Tibial nerve (tissue), 4 donors: ENCODE measurements around the gene DISC1. TPM values are rescaled to one million over a fixed set of nuclear protein-coding genes. Genes with fewer than 3 reads are reported as not detected.
A peak's percentile ranks its signal among the peaks of the same experiment; 100 is the strongest.

Experiments
- DNase-seq, 2 donors: peaks; one replicate each; pipeline ENCODE4 v3.0.0-alpha.2; 2019; ENCODE audit warnings: low spot score in 2 of 2
- H3K27ac ChIP-seq, 4 donors: fragments of 200-600 bp; sonication (generic) in 3 of 4; one replicate each; pipeline ENCODE4 v1.5.1; 2017 to 2019; ENCODE audit warnings: mild to moderate bottlenecking in 1 of 4
- H3K27me3 ChIP-seq, 2 donors: fragments of 200-600 bp; sonication (generic) in 1 of 2; one replicate each; pipeline versions ENCODE4 v1.5.1 to v1.6.0; 2017 to 2019
- H3K36me3 ChIP-seq, 3 donors: fragments of 200-600 bp; sonication (generic); one replicate each; pipeline ENCODE4 v1.5.1; 2018 to 2019
- H3K4me1 ChIP-seq, 4 donors: fragments of 200-600 bp; sonication (generic) in 3 of 4; one replicate each; pipeline ENCODE4 v1.5.1; 2017 to 2019
- H3K4me3 ChIP-seq, 4 donors: fragments of 200-600 bp; sonication (generic) in 3 of 4; one replicate each; pipeline ENCODE4 v1.5.1; 2017 to 2019; ENCODE audit warnings: mild to moderate bottlenecking in 1 of 4, moderate library complexity in 1 of 4
- H3K9me3 ChIP-seq, 4 donors: fragments of 200-600 bp; sonication (generic) in 3 of 4; one replicate each; pipeline ENCODE4 v1.5.1; 2017 to 2019
- EP300 ChIP-seq, 2 donors: sonication (generic); formaldehyde crosslinking; IDR thresholded peaks; one replicate each; pipeline ENCODE4 v1.6.1; 2017; ENCODE audit warnings: antibody characterized with exemption in 2 of 2, mild to moderate bottlenecking in 1 of 2
- POLR2A ChIP-seq, 2 donors: fragments of 450-650 bp; IDR thresholded peaks; one replicate each; pipeline ENCODE4 v1.6.1; 2017; ENCODE audit warnings: antibody characterized with exemption in 2 of 2, mild to moderate bottlenecking in 2 of 2, moderate library complexity in 2 of 2
- WGBS, 2 donors: methylation state at CpG; one replicate each; pipeline ENCODE4 v1.1.5; 2018; 5-methylcytosine and 5-hydroxymethylcytosine counted together
- total RNA-seq, 4 donors: library from RNA; depleted of rRNA; stranded (reverse); fragments of >200 nt; gene quantifications; one replicate each; pipeline ENCODE4 v1.1.0, GENCODE V29; 2016
- TF ChIP-seq, protein P1 (sequence below), 5 experiments: fragments of 200-600 bp in 3 of 5; fragments of 450-650 bp in 2 of 5; sonication (generic) in 3 of 5; IDR thresholded peaks; one replicate each; pipeline ENCODE4 v1.5.1; 2016 to 2019; ENCODE audit warnings: antibody characterized with exemption in 5 of 5, mild to moderate bottlenecking in 3 of 5, moderate library complexity in 2 of 5

Gene DISC1
- total RNA-seq, 4 donors from 2014 or later = 29.9 to 39.0 (median 32.7) TPM

DNA sequence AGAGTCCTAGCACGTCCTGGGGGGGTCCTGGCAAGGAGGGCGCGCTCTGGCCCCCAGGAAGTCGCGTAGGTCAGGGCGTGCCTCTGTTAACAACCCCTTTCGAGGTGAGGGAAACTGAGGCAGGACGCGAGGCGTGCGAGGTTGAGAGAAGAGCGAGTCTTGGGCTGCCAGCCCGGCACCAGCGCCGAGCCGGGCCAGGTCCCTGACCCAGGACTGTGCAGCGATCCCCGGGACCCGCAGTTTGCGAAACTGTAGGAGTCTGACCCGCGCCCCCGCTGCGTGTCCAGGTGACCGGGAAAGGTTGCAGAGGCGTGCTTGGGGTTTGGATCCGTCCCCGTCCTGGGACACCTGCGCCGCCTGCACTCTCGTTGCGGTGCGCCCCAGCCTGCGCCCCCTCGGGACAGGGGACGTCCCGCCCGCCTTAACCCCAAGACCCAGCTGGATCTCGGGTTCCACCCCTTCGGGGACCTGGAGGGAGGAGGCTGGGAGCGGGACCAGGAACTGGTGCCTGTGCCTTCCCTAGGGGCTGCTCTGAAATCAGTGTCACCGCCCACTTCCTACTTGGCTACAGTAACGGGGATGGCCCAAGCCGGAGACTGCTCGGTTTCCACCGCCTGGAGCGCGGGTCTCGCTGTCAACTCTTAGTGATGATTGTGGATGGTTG is 493 bp downstream of the DISC1 start:
- peak overlapping the region; percentile 70 to 92 (median 78) for H3K4me3 ChIP-seq
- WGBS, 2 donors = 0 to 1% methylated on average over 21 to 31 of the region's 49 CpGs
- no peaks in the 10 kb centered on the region for H3K9me3 ChIP-seq
- H3K27me3 ChIP-seq = no peaks in the 10 kb centered on the region
- DNase-seq = peak; percentile 44 to 65
- TF ChIP-seq POLR2A (IDR thresholded peaks at IDR 0.05) (no peak), EP300 (IDR thresholded peaks at IDR 0.05) (peak in 1 of 2 donors; percentile 45)
- H3K36me3 ChIP-seq = no peaks in the 10 kb centered on the region
- peaks cover 0 to 51% (median 14%) of the 10 kb centered on the region in 4 donors for H3K4me1 ChIP-seq
- H3K27ac ChIP-seq = peak overlapping the region; percentile 82 to 97 (median 94)

DNA sequence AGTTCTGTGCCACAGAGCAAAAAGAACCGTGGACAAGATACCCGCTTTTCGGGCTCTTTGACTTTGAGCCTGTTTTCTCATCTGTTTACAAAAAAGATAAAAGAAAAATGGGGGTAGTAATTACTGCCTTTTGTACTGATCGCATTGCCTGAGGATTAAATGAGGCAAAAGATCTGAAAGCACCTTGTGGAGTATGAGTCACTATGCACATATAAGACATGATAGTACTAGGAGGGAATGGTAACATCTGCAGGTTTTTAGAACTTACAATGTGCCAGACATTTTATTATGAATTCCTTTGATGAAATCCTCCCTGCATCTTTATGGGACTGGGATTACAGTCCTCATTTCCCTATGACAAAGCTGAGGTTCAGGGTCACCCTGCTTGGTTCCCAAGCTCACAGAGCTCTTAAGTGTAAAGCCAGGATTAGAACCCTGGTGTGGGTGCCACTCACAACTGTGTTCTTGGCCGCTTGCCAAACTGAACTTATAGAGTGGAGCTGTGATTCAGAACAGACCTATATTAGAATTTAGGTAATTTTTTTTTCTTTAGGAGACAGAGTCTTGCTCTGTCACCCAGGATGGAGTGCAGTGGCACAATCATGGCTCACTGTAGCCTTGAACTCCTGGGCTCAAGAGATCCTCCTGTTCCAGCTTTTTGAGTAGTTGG is 1.8 kb downstream of the DISC1 start:
- WGBS, 2 donors = 62 to 63% methylated on average over 5 of the region's 5 CpGs
- Histone ChIP-seq H3K27ac (peak overlapping the region; percentile 82 to 97 (median 94)), H3K27me3 (no peaks in the 10 kb centered on the region), H3K36me3 (no peaks in the 10 kb centered on the region), H3K9me3 (no peaks in the 10 kb centered on the region), H3K4me3 (no peak overlapping the region), H3K4me1 (peaks cover 0 to 51% (median 14%) of the 10 kb centered on the region in 4 donors)
- no peak for DNase-seq
- TF ChIP-seq POLR2A (IDR thresholded peaks at IDR 0.05) (no peak), EP300 (IDR thresholded peaks at IDR 0.05) (no peak)
- TF ChIP-seq, protein P1, sequence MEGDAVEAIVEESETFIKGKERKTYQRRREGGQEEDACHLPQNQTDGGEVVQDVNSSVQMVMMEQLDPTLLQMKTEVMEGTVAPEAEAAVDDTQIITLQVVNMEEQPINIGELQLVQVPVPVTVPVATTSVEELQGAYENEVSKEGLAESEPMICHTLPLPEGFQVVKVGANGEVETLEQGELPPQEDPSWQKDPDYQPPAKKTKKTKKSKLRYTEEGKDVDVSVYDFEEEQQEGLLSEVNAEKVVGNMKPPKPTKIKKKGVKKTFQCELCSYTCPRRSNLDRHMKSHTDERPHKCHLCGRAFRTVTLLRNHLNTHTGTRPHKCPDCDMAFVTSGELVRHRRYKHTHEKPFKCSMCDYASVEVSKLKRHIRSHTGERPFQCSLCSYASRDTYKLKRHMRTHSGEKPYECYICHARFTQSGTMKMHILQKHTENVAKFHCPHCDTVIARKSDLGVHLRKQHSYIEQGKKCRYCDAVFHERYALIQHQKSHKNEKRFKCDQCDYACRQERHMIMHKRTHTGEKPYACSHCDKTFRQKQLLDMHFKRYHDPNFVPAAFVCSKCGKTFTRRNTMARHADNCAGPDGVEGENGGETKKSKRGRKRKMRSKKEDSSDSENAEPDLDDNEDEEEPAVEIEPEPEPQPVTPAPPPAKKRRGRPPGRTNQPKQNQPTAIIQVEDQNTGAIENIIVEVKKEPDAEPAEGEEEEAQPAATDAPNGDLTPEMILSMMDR (IDR thresholded peaks at IDR 0.05) = no peak

DNA sequence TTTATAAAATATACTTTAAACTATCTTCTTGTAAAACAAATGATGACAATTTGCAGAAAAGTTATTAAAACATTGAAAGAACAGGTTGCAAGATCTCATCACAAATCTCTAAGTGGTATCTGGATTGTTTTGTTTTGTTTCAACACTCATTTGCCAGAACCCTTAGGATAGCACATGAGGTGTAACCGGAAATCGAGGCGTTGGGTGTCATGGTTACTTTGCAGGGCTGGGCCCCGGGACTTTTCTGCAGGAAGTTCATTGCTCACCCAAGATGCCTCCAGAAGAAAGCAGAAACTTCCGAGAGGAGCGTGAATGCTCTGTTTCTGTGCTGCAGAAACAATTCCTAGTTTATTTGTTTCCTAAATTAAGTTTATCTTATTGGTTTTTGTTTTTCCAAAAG is 2.5 kb downstream of the DISC1 start:
- TF ChIP-seq POLR2A (IDR thresholded peaks at IDR 0.05) = no peak
- peak; percentile 22 to 52 for TF ChIP-seq EP300 (IDR thresholded peaks at IDR 0.05)
- no peak overlapping the region for H3K4me3 ChIP-seq
- H3K27ac ChIP-seq = peak overlapping the region; percentile 4 to 97 (median 72)
- peaks cover 0 to 51% (median 14%) of the 10 kb centered on the region in 4 donors for H3K4me1 ChIP-seq
- H3K27me3 ChIP-seq = no peaks in the 10 kb centered on the region
- no peaks in the 10 kb centered on the region for H3K9me3 ChIP-seq
- no peaks in the 10 kb centered on the region for H3K36me3 ChIP-seq
- DNase-seq = peak in 1 of 2 donors; percentile 49
- 17 to 18% methylated on average over 6 of the region's 6 CpGs for WGBS, 2 donors

DNA sequence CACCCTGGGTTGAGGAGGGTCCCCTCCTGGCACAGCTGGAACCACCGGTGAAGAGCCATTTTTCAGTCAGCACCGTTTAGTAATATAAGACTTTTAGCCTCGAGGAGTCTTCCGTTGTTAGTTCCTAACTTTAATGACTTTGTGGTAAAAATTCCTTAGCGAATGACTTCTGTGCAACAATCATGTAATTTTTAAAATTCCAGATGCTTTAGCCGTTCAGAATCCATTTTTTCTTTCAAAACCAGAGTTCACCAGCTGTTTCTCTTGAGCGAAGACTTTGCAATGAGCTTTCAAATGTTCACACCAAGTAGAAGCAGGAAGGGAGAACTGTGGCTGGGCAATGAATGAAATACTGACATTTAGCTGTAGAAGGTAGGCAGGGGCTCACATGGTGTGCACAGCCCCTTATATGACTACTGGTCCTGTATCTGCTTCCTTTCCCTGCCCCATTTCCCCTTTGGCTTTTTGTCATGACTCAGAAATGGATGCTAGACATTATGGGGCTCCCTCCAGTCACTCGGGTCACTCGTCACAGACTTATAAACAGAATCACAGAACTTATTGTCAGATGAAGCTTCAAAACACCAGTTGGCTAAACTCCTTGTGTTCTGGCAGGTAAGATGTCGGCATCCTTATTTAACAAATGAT is 4.1 kb downstream of the DISC1 start:
- Histone ChIP-seq H3K4me3 (no peak overlapping the region), H3K27me3 (no peaks in the 10 kb centered on the region), H3K4me1 (peaks cover 0 to 52% (median 14%) of the 10 kb centered on the region in 4 donors), H3K9me3 (no peaks in the 10 kb centered on the region), H3K36me3 (no peaks in the 10 kb centered on the region), H3K27ac (peak overlapping the region; percentile 8 to 97 (median 72))
- no peak for DNase-seq
- TF ChIP-seq, protein P1 (IDR thresholded peaks at IDR 0.05) = no peak
- TF ChIP-seq EP300 (IDR thresholded peaks at IDR 0.05) (no peak), POLR2A (IDR thresholded peaks at IDR 0.05) (no peak)
- WGBS, 2 donors = 37 to 50% methylated on average over 10 of the region's 10 CpGs

DNA sequence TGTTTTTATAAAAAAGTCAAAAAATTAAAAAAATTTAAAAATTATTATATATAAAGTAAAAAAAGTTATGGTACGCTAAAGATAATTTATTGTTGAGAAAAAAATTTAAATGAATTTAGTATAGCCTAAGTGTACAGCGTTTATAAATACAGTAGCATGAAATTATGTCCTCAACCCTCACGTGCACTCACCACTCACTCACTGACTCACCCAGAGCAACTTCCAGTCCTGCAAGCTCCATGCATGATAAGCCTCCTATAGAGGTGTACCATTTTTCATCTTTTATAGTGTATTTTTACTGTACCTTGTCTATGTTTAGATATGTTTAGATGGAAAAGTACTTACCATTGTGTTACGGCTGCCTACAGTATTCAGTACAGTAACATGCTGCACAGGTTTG is 5.1 kb downstream of the DISC1 start:
- TF ChIP-seq, protein P1 (IDR thresholded peaks at IDR 0.05) = no peak
- no peak for TF ChIP-seq POLR2A (IDR thresholded peaks at IDR 0.05)
- no peak for TF ChIP-seq EP300 (IDR thresholded peaks at IDR 0.05)
- H3K27me3 ChIP-seq = no peaks in the 10 kb centered on the region
- no peak overlapping the region for H3K4me3 ChIP-seq
- H3K36me3 ChIP-seq = no peaks in the 10 kb centered on the region
- 94% methylated on average over 4 of the region's 4 CpGs for WGBS, 2 donors
- H3K27ac ChIP-seq = no peak overlapping the region
- H3K4me1 ChIP-seq = peaks cover 0 to 55% (median 12%) of the 10 kb centered on the region in 4 donors
- H3K9me3 ChIP-seq = no peaks in the 10 kb centered on the region
- DNase-seq = no peak
